ENCODE measurements around the gene DCST2. TPM values are rescaled to one million over a fixed set of nuclear protein-coding genes. Genes with fewer than 3 reads are reported as not detected.
A peak's percentile ranks its signal among the peaks of the same experiment; 100 is the strongest.

The DCST2 gene
- total and polyA plus RNA-seq, 2 of the 8 experiments (the other 6 are each of a cell fraction or from before 2014, with no cell fraction given) = 0.43 to 2.1 TPM

GRCh38 chr1:155077346-155077745 lies 43.8 kb upstream of the DCST2 start:
- H2BK15ac ChIP-seq (ENCODE audit: low read length) = peak overlapping the region; percentile 77; the same call in 1 of the 2 replicates
- H3K4me1 ChIP-seq (replicated peaks in 1 of 4; ENCODE audit: control insufficient read depth in 3 of 4, insufficient read depth in 4 of 4, low read length in 3 of 4) = peaks cover 4 to 31% (median 19%) of the 10 kb centered on the region in 4 experiments
- peaks cover 32 to 46% (median 43%) of the 10 kb centered on the region in 4 experiments for H3K27me3 ChIP-seq (replicated peaks in 1 of 4; ENCODE audit: control insufficient read depth in 3 of 4, extremely low read depth in 1 of 4, insufficient read depth in 3 of 4, low read length in 3 of 4)
- peaks cover 16% of the 10 kb centered on the region; the same call in 1 of the 2 replicates for H3K23me2 ChIP-seq (ENCODE audit: low read depth, low read length)
- WGBS, 2 experiments (ENCODE audit: extremely low coverage in 1 of 2, insufficient coverage in 1 of 2, insufficient read length in 1 of 2, insufficient replicate concordance in 2 of 2, low coverage in 1 of 2, low lambda C conversion rate in 2 of 2, missing lambda C conversion rate in 1 of 2) = 87% methylated on average over 3 of the region's 3 CpGs; no CpG with 5 or more reads in 1 of the 2 experiments
- H4K20me1 ChIP-seq (replicated peaks in 1 of 2; ENCODE audit: control insufficient read depth in 1 of 2, insufficient read depth in 2 of 2, low read length in 2 of 2) = peaks cover 0 to 8% of the 10 kb centered on the region in 2 experiments
- H3K14ac ChIP-seq (ENCODE audit: insufficient read length) = no peak overlapping the region
- FAIRE-seq = no peak
- H2AK5ac ChIP-seq (ENCODE audit: low read depth, low read length) = peak overlapping the region; percentile 41
- H2BK20ac ChIP-seq (ENCODE audit: low read length) = no peak overlapping the region
- H3K4me2 ChIP-seq (ENCODE audit: insufficient read depth in 1 of 2, low read depth in 2 of 2, low read length in 2 of 2) = no peak overlapping the region; a peak in 1 of 4 replicates
- H3K9ac ChIP-seq (replicated peaks in 1 of 4; ENCODE audit: extremely low read depth in 1 of 4, low read depth in 3 of 4, low read length in 3 of 4) = no peak overlapping the region
- ChIA-PET POLR2A (ENCODE audit: partially characterized antibody) (interaction anchor here (1.7 to 2.6 kb wide), 4 partner anchors 14 to 83 kb away, joined by 4 to 18 read pairs (median 7); partner anchors contain the start of gene EFNA4), CTCF (ENCODE audit: partially characterized antibody) (interaction anchor here (0.6 to 33.9 kb wide), 4 partner anchors 9 to 71 kb away, joined by 3 to 907 read pairs (median 18); partner anchors contain the start of genes ADAM15 and EFNA4)
- no peak overlapping the region for H3K4ac ChIP-seq (replicated peaks; ENCODE audit: insufficient read length, low read depth, low read length)
- H3K56ac ChIP-seq (replicated peaks; ENCODE audit: insufficient read length, low read depth, low read length) = no peak overlapping the region
- no peaks in the 10 kb centered on the region for H3K79me2 ChIP-seq (ENCODE audit: control insufficient read depth in 1 of 2, insufficient read depth in 2 of 2, low read length in 2 of 2)
- H3K79me1 ChIP-seq (ENCODE audit: low read depth, low read length) = no peaks in the 10 kb centered on the region
- H4K5ac ChIP-seq (ENCODE audit: insufficient read length, low read depth, low read length) = no peak overlapping the region
- H3K18ac ChIP-seq (ENCODE audit: extremely low read depth, low read length) = no peak overlapping the region
- H4K91ac ChIP-seq (replicated peaks; ENCODE audit: insufficient read length, low read length) = no peak overlapping the region
- H3K9me3 ChIP-seq (ENCODE audit: insufficient read depth in 2 of 2, low read depth in 1 of 2, low read length in 1 of 2) = no peaks in the 10 kb centered on the region
- no peak overlapping the region for H4K8ac ChIP-seq (ENCODE audit: extremely low read depth, insufficient read depth, low read length)
- no peak overlapping the region for H2BK5ac ChIP-seq (ENCODE audit: low read depth, low read length)
- no peak overlapping the region for H3K23ac ChIP-seq (ENCODE audit: insufficient read length)
- H3K4me3 ChIP-seq (ENCODE audit: extremely low read depth in 1 of 4, insufficient read depth in 2 of 4, low read depth in 3 of 4, low read length in 4 of 4) = no peak overlapping the region
- no peak overlapping the region for H2BK120ac ChIP-seq (replicated peaks; ENCODE audit: low read depth, low read length)
- no peak overlapping the region for H3K27ac ChIP-seq (ENCODE audit: low read depth, low read length)
- no peak overlapping the region for H2AFZ ChIP-seq (ENCODE audit: low read length)
- no peak for DNase-seq (ENCODE audit: low read depth in 1 of 2, low spot score in 2 of 2)
- no peaks in the 10 kb centered on the region for H3K36me3 ChIP-seq (ENCODE audit: control insufficient read depth in 2 of 4, insufficient read depth in 4 of 4, low read length in 3 of 4)
- H2BK12ac ChIP-seq (ENCODE audit: low read depth, low read length) = peak overlapping the region; percentile 75; the same call in 1 of the 2 replicates
- TF ChIP-seq, protein P1, sequence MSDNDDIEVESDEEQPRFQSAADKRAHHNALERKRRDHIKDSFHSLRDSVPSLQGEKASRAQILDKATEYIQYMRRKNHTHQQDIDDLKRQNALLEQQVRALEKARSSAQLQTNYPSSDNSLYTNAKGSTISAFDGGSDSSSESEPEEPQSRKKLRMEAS (IDR thresholded peaks at IDR 0.05) = no peak
- TF ChIP-seq KDM1A (IDR thresholded peaks at IDR 0.05; ENCODE audit: borderline replicate concordance, low read length) = no peak
- TF ChIP-seq TBP (IDR thresholded peaks at IDR 0.05; ENCODE audit: low read depth, low read length) = no peak
- TF ChIP-seq CBX5 (IDR thresholded peaks at IDR 0.05; ENCODE audit: low read depth, low read length) = no peak
- no peak for TF ChIP-seq KDM5A (IDR thresholded peaks at IDR 0.05; ENCODE audit: low read length)
- TF ChIP-seq TAF7 (optimal IDR thresholded peaks at IDR 0.05; ENCODE audit: borderline replicate concordance, low read depth, low read length) = no peak
- TF ChIP-seq CEBPB (IDR thresholded peaks at IDR 0.05; ENCODE audit: low read depth, low read length) = no peak
- TF ChIP-seq SRF (IDR thresholded peaks at IDR 0.05; ENCODE audit: low read depth, low read length) = no peak
- TF ChIP-seq SIN3A (conservative IDR thresholded peaks at IDR 0.05 in 1 of 2, IDR thresholded peaks at IDR 0.05 in 1 of 2; ENCODE audit: low read depth in 1 of 2, low read length in 2 of 2) = no peak
- TF ChIP-seq SUZ12 (IDR thresholded peaks at IDR 0.05; ENCODE audit: low read length) = no peak
- no peak for TF ChIP-seq POLR2AphosphoS5 (IDR thresholded peaks at IDR 0.05; ENCODE audit: low read depth, low read length)
- TF ChIP-seq KDM4A (IDR thresholded peaks at IDR 0.05; ENCODE audit: low read depth, low read length, severe bottlenecking) = no peak
- no peak for TF ChIP-seq POU5F1 (IDR thresholded peaks at IDR 0.05; ENCODE audit: low read depth, low read length)
- no peak for TF ChIP-seq CREB1 (IDR thresholded peaks at IDR 0.05)
- TF ChIP-seq JUND (IDR thresholded peaks at IDR 0.05; ENCODE audit: low read length) = no peak

Measured in H1 (cell line).